ENCODE results near the gene KLHL30. TPM values are rescaled to one million over a fixed set of nuclear protein-coding genes. Genes with fewer than 3 reads are reported as not detected.
A peak's percentile ranks its signal among the peaks of the same experiment; 100 is the strongest.
"Not testable (repeated sequence)": the region's sequence is repeated elsewhere in the genome, so short reads cannot be mapped to it uniquely, and the experiment has no call there.

KLHL30 gene
- total RNA-seq, 2 experiments from 2014 or later = not detected

DNA sequence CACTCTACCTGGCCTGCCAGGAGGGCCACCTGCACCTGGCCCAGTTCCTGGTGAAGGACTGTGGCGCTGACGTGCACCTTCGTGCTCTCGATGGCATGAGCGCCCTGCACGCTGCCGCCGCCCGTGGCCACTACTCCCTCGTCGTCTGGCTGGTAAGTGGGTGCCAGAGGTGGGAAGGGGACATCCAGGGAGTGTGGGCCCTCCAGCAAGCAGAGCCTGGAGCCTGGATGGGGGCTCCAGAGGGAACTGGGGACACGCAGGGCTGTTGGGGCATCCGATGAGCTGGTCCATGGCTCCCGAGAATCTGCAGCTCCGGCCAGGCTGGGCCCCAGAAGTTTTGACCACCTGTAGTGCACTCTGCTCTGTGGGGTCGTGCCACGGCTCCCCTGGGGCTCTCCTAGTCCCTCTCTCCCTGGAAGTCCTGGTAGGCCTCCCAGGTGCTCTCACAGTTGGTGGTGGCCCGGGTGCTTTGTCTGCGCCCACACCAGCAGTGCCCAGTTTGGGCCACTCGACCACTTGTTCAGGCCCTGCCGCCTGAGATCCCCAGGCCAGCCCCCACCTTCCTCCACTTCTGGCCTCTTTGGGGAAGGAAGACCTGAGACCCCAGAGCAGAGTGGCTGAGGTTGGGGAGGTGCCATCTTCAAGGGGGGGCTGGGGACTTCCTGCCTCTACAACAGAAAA lies 33.6 kb upstream of the KLHL30 start:
- Mint-ChIP-seq H3K9me3 (no peaks in the 10 kb centered on the region), H3K4me1 (ENCODE audit: low read depth) (peaks cover 3% of the 10 kb centered on the region), H3K27ac (no peak overlapping the region), H3K4me3 (no peak overlapping the region), H3K27me3 (no peaks in the 10 kb centered on the region), H3K36me3 (no peaks in the 10 kb centered on the region)
- ChIA-PET POLR2A (no interaction called here), CTCF (no interaction called here)
- no peak for DNase-seq
- intact Hi-C loops (cut with micrococcal nuclease) = no loop called here

DNA sequence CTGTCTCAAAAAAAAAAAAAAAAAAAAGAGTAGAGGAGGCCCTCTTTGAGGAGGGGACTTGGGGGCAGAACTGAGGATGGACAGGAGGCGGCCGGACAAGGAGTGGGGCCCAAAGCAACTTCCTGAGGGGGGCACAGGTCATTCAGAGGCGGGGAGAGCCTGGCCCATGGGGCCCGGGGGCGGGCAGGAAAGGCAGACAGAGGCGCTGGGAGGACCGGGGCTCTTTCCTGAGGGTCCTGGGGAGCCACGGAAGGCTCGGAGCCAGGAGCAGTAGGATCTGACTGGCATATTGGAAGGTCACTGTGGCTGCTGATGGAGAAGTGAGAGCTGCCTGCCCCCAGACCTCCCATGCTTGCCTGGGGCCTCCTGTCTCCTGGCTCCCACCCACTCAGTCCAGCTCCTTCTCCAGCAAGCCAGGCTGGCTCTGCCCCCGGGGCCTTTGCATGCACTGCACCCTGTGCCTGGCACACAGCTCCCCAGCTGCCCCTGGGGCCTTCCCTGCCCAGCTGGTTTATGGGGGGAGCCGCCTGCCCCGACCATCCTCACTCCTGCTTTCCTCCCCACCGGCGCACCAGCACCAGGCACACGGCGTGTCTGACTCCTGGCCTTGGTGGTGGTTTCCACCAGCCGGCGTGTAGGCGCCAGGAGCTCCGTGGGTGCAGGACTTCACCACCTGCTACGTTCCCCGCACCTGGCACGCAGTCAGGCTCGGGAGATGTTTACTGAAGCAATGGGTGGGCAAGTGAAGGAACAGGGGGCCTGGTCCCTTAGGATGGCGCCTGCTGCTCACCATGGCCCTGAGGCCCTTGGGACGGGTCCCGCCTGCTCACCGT lies 32.7 kb upstream of the KLHL30 start:
- DNase-seq = no peak
- Mint-ChIP-seq H3K36me3 (no peaks in the 10 kb centered on the region), H3K9me3 (no peaks in the 10 kb centered on the region), H3K4me3 (no peak overlapping the region), H3K4me1 (ENCODE audit: low read depth) (peaks cover 3% of the 10 kb centered on the region), H3K27me3 (no peaks in the 10 kb centered on the region), H3K27ac (no peak overlapping the region)
- intact Hi-C loops (cut with micrococcal nuclease) = no loop called here
- ChIA-PET CTCF (no interaction called here), POLR2A (no interaction called here)

DNA sequence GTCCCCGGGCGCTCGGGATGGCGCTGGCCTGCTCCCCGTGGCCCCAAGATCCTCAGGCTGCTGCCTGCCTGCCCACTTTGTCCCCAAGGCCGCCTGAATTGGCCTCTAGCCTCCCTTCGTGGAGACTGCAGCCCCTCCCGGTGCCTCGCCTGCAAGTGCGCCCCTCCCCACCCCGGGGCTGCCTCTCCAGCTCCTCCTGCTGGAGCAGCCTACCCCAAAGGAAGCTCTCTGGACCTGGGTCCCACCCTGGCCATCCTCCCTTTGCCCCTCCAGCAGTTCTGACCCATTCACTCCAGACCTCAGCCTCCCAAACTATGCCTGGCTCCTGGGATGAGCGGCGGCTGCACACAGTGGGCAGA lies 32.1 kb upstream of the KLHL30 start:
- Mint-ChIP-seq H3K4me1 (ENCODE audit: low read depth) (peaks cover 3% of the 10 kb centered on the region), H3K27ac (no peak overlapping the region), H3K9me3 (no peaks in the 10 kb centered on the region), H3K27me3 (no peaks in the 10 kb centered on the region), H3K4me3 (no peak overlapping the region), H3K36me3 (no peaks in the 10 kb centered on the region)
- ChIA-PET CTCF (interaction anchor here (1.3 kb wide), 1 partner anchor 248 kb away, joined by 5 read pairs; no protein-coding TSS in a partner anchor), POLR2A (no interaction called here)
- intact Hi-C loops (cut with micrococcal nuclease) = no loop called here
- DNase-seq = no peak

DNA sequence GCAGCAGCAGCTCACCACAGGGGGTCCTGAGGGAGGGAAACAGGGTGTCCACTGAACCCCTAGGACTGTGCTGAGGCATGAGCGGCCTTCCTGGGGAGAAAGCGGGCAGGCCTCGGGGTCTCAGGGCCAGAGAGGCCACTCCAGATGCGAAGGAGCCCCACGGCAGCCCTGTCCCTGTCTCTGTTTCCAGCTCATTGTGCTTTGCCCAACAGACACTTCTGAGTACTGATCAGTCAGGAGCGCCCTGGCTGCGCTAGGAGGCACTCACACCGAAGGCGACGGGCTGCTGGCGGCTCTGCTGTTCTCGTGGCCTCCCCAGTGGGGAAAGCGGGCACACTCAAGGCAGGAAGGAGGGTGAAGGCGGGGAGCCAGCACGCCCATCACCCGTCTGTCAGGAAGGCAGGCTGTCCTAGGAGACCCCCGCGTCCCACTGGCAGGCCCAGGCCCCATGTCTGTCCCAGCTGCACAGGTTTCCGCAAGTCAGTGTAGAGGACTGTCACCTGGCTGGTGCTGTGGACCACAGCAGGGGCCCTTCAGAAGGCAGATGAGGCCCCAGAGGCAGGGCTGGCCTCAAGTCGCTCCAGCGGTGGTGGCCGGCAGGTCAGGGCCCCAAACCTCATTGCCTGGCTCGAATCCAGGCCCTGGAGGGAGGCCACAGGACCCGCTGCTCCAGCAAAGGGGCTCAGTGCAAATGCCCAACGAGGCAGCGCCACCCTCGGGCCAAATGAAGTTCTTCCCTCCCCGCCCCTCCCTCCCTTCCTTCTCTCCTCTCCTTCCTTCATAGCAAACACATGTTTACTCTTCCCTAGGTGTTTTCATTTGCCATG lies 31.6 kb upstream of the KLHL30 start:
- H3K36me3 Mint-ChIP-seq = no peaks in the 10 kb centered on the region
- peak; percentile 26 for DNase-seq
- intact Hi-C loops (cut with micrococcal nuclease) = no loop called here
- peaks cover 3% of the 10 kb centered on the region for H3K4me1 Mint-ChIP-seq (ENCODE audit: low read depth)
- CTCF ChIA-PET = interaction anchor here (1.3 kb wide), 1 partner anchor 249 kb away, joined by 5 read pairs; no protein-coding TSS in a partner anchor
- H3K4me3 Mint-ChIP-seq = no peak overlapping the region
- no peaks in the 10 kb centered on the region for H3K27me3 Mint-ChIP-seq
- H3K9me3 Mint-ChIP-seq = no peaks in the 10 kb centered on the region
- POLR2A ChIA-PET = no interaction called here
- H3K27ac Mint-ChIP-seq = no peak overlapping the region

DNA sequence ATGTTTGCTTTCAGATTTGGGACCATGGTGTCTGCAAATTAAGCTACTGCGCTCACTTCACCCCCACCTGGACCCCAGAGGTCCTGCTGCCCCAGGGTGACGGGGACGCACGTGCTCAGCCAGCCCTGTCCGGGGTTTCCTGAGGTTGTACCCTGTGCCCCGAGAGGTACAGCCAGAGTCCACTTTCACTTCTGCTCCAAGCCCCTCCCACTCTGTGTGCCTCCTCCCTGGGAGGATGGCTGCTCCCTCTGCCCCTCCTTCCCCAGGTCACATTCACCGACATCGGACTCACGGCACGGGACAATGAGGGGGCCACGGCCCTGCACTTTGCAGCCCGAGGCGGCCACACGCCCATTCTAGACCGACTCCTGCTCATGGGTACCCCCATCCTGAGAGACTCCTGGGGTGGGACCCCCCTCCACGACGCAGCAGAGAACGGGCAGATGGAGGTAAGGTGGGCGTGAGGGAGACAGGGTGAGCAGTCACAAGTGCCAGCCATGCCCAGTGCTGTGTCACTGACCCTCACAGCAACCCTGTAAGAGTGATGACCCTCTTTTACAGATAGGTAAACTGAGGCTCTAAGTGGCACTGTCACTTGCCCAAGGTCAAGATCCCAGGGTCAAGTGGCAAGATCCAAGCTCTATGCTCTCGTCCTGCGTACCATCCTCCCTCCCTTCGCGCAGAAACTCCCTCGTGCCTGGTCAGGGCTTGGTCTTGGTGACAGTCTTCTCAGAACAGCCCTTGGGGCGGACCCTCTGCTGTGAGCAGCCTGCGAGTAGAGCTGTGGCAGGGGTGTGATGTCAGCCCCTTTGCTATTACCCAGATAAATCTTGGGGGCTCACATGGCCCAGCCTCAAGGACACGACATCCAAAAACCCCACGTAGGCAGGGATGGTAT lies 30.7 kb upstream of the KLHL30 start:
- ChIA-PET POLR2A (no interaction called here), CTCF (interaction anchor here (1.3 kb wide), 1 partner anchor 250 kb away, joined by 5 read pairs; no protein-coding TSS in a partner anchor)
- H3K36me3 Mint-ChIP-seq = no peaks in the 10 kb centered on the region
- no peak overlapping the region for H3K27ac Mint-ChIP-seq
- intact Hi-C loops (cut with micrococcal nuclease) = no loop called here
- H3K9me3 Mint-ChIP-seq = peaks cover 2% of the 10 kb centered on the region
- DNase-seq = no peak
- H3K4me1 Mint-ChIP-seq (ENCODE audit: low read depth) = peaks cover 3% of the 10 kb centered on the region
- H3K4me3 Mint-ChIP-seq = no peak overlapping the region
- H3K27me3 Mint-ChIP-seq = no peaks in the 10 kb centered on the region

DNA sequence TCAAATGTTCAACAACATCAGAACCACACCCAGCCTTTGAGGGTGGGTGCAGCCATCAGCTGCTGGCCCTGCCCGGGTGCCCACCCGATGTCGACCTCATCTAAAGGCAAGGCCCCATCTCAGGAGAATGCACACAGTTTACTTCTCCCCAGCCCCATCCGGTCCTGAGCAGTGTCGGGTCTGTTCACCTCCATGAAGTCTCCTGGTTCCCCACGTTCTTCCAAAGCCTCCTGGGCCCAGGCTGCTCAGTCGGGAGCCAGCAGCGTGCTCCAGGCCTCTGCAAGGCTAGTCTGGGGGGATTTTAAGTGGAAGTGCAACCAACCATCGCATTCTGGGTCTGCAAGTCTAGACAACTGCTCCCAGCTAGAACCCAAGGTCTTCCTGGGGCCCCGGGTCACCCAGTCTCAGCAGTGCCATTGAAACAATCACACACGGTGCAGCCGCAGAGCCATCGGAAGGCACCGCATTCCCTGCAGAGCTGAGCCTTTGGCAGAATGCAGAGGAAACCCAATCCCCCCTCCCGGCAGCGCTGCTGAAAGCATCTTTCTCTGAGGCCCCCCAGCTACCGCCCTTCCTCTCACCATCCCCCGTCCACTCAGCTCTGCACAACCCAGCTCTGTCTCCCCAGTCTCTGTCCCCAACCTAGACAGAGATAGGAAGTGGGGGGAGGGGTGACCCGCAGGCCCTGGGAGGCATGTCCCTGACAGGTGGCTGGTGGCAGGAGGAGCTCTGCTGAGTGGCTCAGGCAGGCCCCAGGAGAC lies 29.9 kb upstream of the KLHL30 start:
- peaks cover 7% of the 10 kb centered on the region for H3K9me3 Mint-ChIP-seq
- peak; percentile 26 for DNase-seq
- H3K4me1 Mint-ChIP-seq (ENCODE audit: low read depth) = peaks cover 3% of the 10 kb centered on the region
- ChIA-PET CTCF (no interaction called here), POLR2A (no interaction called here)
- H3K4me3 Mint-ChIP-seq = no peak overlapping the region
- peaks cover 2% of the 10 kb centered on the region for H3K36me3 Mint-ChIP-seq
- no peak overlapping the region for H3K27ac Mint-ChIP-seq
- no peaks in the 10 kb centered on the region for H3K27me3 Mint-ChIP-seq
- intact Hi-C loops (cut with micrococcal nuclease) = no loop called here

DNA sequence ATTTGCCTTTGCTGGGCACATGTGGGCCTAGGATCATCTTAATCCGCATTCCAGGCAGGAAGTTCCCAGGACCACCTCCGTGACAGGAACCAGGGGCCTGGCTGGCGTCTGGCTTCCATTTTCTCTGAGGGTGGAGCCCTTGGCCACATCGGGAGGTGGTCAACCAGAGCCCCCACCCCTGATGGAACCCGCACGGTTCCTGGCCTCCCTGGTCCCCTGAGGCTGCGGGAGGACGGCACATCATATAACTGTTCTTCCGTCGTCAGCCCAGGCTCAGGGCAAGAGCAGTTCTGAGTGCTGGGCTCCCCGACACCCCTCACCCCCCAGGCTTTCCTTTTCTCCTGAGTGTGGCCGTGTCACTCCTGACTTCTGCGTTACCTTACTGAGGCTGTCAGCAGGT lies 24.9 kb upstream of the KLHL30 start:
- ChIA-PET POLR2A (no interaction called here), CTCF (no interaction called here)
- no peak overlapping the region for H3K4me3 Mint-ChIP-seq
- H3K27me3 Mint-ChIP-seq = peaks cover 7% of the 10 kb centered on the region
- intact Hi-C loops (cut with micrococcal nuclease) = no loop called here
- H3K27ac Mint-ChIP-seq = no peak overlapping the region
- H3K36me3 Mint-ChIP-seq = peaks cover 2% of the 10 kb centered on the region
- DNase-seq = no peak
- peaks cover 3% of the 10 kb centered on the region for H3K4me1 Mint-ChIP-seq (ENCODE audit: low read depth)
- H3K9me3 Mint-ChIP-seq = peaks cover 7% of the 10 kb centered on the region

DNA sequence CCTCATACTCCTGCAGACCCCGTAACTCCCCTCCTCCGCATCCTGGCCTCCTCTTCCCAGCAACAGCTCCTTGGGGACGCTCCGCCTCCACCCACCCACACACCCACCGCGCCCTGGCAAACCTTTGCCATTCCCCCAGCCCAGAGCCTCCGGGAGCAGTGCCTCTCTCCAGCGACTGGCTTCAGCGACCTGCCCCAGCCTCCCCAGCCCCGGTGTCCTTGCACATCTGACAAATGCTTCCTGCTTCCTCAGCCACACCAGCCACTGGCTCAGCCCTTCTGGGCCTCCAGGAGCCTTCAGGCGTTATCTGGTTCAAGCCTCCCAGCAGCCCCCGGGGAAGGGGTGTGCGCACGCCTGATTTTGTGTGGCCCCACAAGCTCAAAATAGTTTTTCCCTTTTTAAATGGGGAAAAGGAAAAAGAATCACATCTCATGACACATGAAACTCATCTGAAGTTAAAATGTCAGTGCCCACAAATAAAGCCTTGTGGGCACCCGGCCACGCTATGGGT lies 24.1 kb upstream of the KLHL30 start:
- CTCF ChIA-PET = no interaction called here
- H3K4me3 Mint-ChIP-seq = no peak overlapping the region
- POLR2A ChIA-PET = no interaction called here
- peaks cover 2% of the 10 kb centered on the region for H3K36me3 Mint-ChIP-seq
- H3K9me3 Mint-ChIP-seq = peaks cover 7% of the 10 kb centered on the region
- no peaks in the 10 kb centered on the region for H3K4me1 Mint-ChIP-seq (ENCODE audit: low read depth)
- peaks cover 9% of the 10 kb centered on the region for H3K27me3 Mint-ChIP-seq
- intact Hi-C loops (cut with micrococcal nuclease) = no loop called here
- DNase-seq = no peak
- no peak overlapping the region for H3K27ac Mint-ChIP-seq

DNA sequence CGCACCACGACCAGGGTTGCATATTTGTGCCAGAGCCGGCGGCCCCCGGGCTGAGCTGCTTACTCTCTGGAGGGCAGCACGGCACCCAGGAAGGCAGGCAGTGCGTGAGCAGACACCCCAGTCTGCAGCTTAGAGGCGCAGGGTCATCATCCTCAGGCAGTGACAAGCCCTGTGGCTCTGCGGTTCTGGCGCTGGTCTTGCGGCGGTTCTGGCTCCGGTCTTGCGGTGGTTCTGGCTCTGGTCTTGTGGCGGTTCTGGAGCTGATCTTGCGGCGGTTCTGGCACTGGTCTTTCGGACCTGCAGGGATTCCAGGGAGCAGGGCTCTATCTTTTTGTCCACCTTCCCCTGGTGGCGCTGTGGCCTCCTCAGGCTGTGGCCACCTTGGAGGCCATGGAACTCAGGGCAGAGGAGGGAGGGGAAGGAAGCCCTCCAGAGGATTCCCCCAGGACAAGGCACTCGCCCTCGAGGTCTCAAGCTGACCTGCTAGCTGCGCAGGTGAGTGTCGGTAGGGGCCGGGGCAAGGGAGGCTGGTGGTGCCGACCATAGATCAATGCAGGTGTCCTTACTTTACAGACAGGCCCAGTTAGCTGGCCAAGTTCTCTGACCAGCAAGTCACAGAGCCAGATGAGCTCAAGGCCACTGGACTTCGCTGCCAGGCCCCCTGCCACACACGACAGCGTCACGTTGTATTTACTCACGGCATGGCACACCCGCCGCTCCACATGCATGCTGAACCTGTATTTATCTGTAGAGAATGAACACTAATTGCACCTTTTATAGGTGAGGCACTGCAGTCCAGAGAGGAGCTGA lies 23.4 kb upstream of the KLHL30 start:
- intact Hi-C loops (cut with micrococcal nuclease) = no loop called here
- no peak overlapping the region for H3K4me3 Mint-ChIP-seq
- H3K4me1 Mint-ChIP-seq (ENCODE audit: low read depth) = no peaks in the 10 kb centered on the region
- peaks cover 9% of the 10 kb centered on the region for H3K27me3 Mint-ChIP-seq
- peaks cover 7% of the 10 kb centered on the region for H3K9me3 Mint-ChIP-seq
- ChIA-PET CTCF (no interaction called here), POLR2A (interaction anchor here (0.6 kb wide), 1 partner anchor 180 kb away, joined by 3 read pairs; no protein-coding TSS in a partner anchor)
- no peak for DNase-seq
- peaks cover 2% of the 10 kb centered on the region for H3K36me3 Mint-ChIP-seq
- no peak overlapping the region for H3K27ac Mint-ChIP-seq

DNA sequence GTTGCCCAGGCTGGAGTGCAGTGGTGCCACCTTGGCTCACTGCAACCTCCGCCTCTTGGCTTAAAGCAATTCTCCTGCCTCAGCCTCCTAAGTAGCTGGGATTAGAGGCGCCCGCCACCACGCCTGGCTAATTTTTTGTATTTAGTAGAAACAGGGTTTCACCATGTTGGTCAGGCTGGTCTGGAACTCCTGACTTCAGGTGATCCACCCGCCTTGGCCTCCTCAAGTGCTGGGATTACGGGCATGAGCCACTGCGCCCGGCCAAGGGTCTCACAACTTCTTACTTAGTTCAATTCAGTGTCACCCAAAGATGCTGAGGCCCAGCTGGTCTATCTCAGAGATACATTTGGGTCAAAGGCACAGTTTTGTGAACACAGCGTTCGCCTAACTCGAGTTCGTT lies 22.8 kb upstream of the KLHL30 start:
- intact Hi-C loops (cut with micrococcal nuclease); H3K4me3 Mint-ChIP-seq; DNase-seq; CTCF ChIA-PET; POLR2A ChIA-PET; H3K27me3 Mint-ChIP-seq; H3K36me3 Mint-ChIP-seq; H3K9me3 Mint-ChIP-seq; H3K4me1 Mint-ChIP-seq (ENCODE audit: low read depth); H3K27ac Mint-ChIP-seq: not testable (repeated sequence)

All from activated CD4-positive, alpha-beta memory T cell treated with anti-CD3 and anti-CD28 coated beads for 36 hours (primary cell).